H1 (cell line): ENCODE results near the gene WBP1. TPM values are rescaled to one million over a fixed set of nuclear protein-coding genes. Genes with fewer than 3 reads are reported as not detected.

Experiments used
- CTCF ChIP-seq, 3 experiments: IDR thresholded peaks; 1 replicate in 2 of 3; 2 replicates in 1 of 3; pipeline versions ENCODE4 v1.5.1 to v1.6.1; 2011; ENCODE audit warnings: low read length in 3 of 3, mild to moderate bottlenecking in 3 of 3, inconsistent platforms in 2 of 3, low read depth in 1 of 3, moderate library complexity in 1 of 3; ENCODE audit not compliant: insufficient read depth in 1 of 3; ENCODE audit errors: control extremely low read depth in 1 of 3
- FOSL1 ChIP-seq: IDR thresholded peaks from 2 replicates; pipeline ENCODE4 v1.6.1; 2011; ENCODE audit warnings: mild to moderate bottlenecking, low read depth, low read length, moderate library complexity; ENCODE audit not compliant: insufficient read depth
- RFX5 ChIP-seq: IDR thresholded peaks from 2 replicates; pipeline ENCODE4 v1.6.1; 2011; ENCODE audit warnings: low read depth, low read length, improper control_type of control experiment, borderline replicate concordance
- TBP ChIP-seq: IDR thresholded peaks from 2 replicates; pipeline ENCODE4 v1.6.1; 2011; ENCODE audit warnings: low read depth, low read length, improper control_type of control experiment
- polyA plus RNA-seq, 7 experiments: library from polyadenylated mRNA; depleted of rRNA in 3 of 7; stranded (reverse) in 5 of 7; unstranded in 2 of 7; fragments of >200 nt in 5 of 7; fragments of 200-250 nt in 2 of 7; gene quantifications; 1 replicate in 5 of 7; 2 replicates in 1 of 7; 4 replicates in 1 of 7; pipeline versions ENCODE4 v1.2.1 to v1.2.3, GENCODE V29; 2011 to 2013; ENCODE audit warnings: missing spikeins in 2 of 7, mixed read lengths in 2 of 7
- total RNA-seq: library from RNA; stranded (reverse); fragmentation: NEBNext Ultra II Directional; extraction: Animal tissue kit (Norgen Biotek cat#: 25700); gene quantifications from 2 replicates; pipeline ENCODE4 v1.2.1, GENCODE V29; 2021

The WBP1 gene
- total and polyA plus RNA-seq, 2 of the 8 experiments (the other 6 are each of a cell fraction or from before 2014, with no cell fraction given), result 57.2 to 190 TPM

GRCh38 chr2:74507145-74507925 lies 49.1 kb downstream of the WBP1 start, which contains the start of gene PCGF1 (continued):
- peak in 2 of 3 experiments; percentile 48 to 63; a peak in 3 of 4 replicates for TF ChIP-seq CTCF (IDR thresholded peaks at IDR 0.05; ENCODE audit: control extremely low read depth in 1 of 3, insufficient read depth in 1 of 3, low read depth in 1 of 3, low read length in 3 of 3)
- no peak for TF ChIP-seq FOSL1
- TF ChIP-seq RFX5, result no peak
- peak; percentile 35 for TF ChIP-seq TBP
- TF ChIP-seq, all 59 proteins: peak for 24
